Neural cell (in vitro differentiated cells): ENCODE results near the gene PLA2G2D. TPM values are rescaled to one million over a fixed set of nuclear protein-coding genes. Genes with fewer than 3 reads are reported as not detected.

ENCODE experiments used
- H2AFZ ChIP-seq: fragments of 200-600, 300-800 bp; sonication (generic), shearing (Covaris generic); 2 replicates; pipeline ENCODE4 v1.6.0; 2014; ENCODE audit warnings: low read depth, mild to moderate bottlenecking, antibody characterized with exemption, low read length, moderate library complexity
- H3F3A ChIP-seq: fragments of 200-600 bp; shearing (Covaris generic); 2 replicates; pipeline ENCODE4 v1.6.1; 2016; ENCODE audit warnings: mild to moderate bottlenecking, moderate library complexity, mixed read lengths, antibody characterized with exemption, low read length; ENCODE audit not compliant: insufficient read depth, poor library complexity, severe bottlenecking
- H3K27ac ChIP-seq: fragments of 200-600, 300-800 bp; sonication (generic), shearing (Covaris generic); 2 replicates; pipeline ENCODE4 v1.5.1; 2014; ENCODE audit warnings: mild to moderate bottlenecking, low read length, moderate library complexity
- H3K27me3 ChIP-seq: fragments of 300-800, 200-600 bp; sonication (generic), shearing (Covaris generic); 2 replicates; pipeline ENCODE4 v1.6.0; 2014; ENCODE audit warnings: mild to moderate bottlenecking, low read depth, low read length, moderate library complexity; ENCODE audit not compliant: insufficient read depth
- H3K36me3 ChIP-seq: fragments of 300-800, 200-600 bp; sonication (generic), shearing (Covaris generic); 2 replicates; pipeline ENCODE4 v1.5.1; 2014; ENCODE audit warnings: mild to moderate bottlenecking, antibody characterized with exemption, low read length, moderate library complexity; ENCODE audit not compliant: insufficient read depth
- H3K4me2 ChIP-seq: fragments of 300-800, 200-600 bp; sonication (generic), shearing (Covaris generic); 2 replicates; pipeline ENCODE4 v1.6.0; 2014; ENCODE audit warnings: mild to moderate bottlenecking, low read length
- H3K4me3 ChIP-seq: fragments of 300-800, 200-600 bp; sonication (generic), shearing (Covaris generic); 2 replicates; pipeline ENCODE4 v1.5.1; 2014; ENCODE audit warnings: mild to moderate bottlenecking, low read length, moderate library complexity
- H3K79me2 ChIP-seq: fragments of 200-600 bp; shearing (Covaris generic); replicated peaks from 2 replicates; pipeline ENCODE4 v1.6.0; 2014; ENCODE audit warnings: mild to moderate bottlenecking, low read length, moderate library complexity; ENCODE audit not compliant: insufficient read depth
- H3K9ac ChIP-seq: fragments of 300-800, 200-600 bp; sonication (generic), shearing (Covaris generic); 2 replicates; pipeline ENCODE4 v1.6.1; 2016; ENCODE audit warnings: mild to moderate bottlenecking, low read length, mixed read lengths
- H3K9me2 ChIP-seq: fragments of 200-600 bp; shearing (Covaris generic); 2 replicates; pipeline ENCODE4 v1.6.1; 2016; ENCODE audit warnings: mild to moderate bottlenecking, low read length, mixed read lengths; ENCODE audit not compliant: insufficient read depth
- H3K9me3 ChIP-seq: fragments of 200-600, 300-800 bp; sonication (generic), shearing (Covaris generic); 2 replicates; pipeline ENCODE4 v1.6.1; 2016; ENCODE audit warnings: mild to moderate bottlenecking, mixed run types, low read length, moderate library complexity, mixed read lengths
- H4K20me1 ChIP-seq: fragments of 200-600 bp; shearing (Covaris generic); 2 replicates; pipeline ENCODE4 v1.6.1; 2016; ENCODE audit warnings: mild to moderate bottlenecking, mixed run types; ENCODE audit not compliant: insufficient read depth
- CTCF ChIP-seq: fragments of 450-650 bp; IDR thresholded peaks from 2 replicates; pipeline ENCODE4 v1.5.1; 2014; ENCODE audit warnings: antibody characterized with exemption, mild to moderate bottlenecking, moderate library complexity; ENCODE audit not compliant: poor library complexity, severe bottlenecking
- EP300 ChIP-seq: fragments of 450-650 bp; conservative IDR thresholded peaks from 2 replicates; pipeline ENCODE4 v1.6.1; 2014; ENCODE audit warnings: antibody characterized with exemption, mild to moderate bottlenecking, moderate library complexity; ENCODE audit not compliant: poor library complexity, severe bottlenecking
- EZH2 ChIP-seq: fragments of 200-600, 300-800 bp; shearing (Covaris generic), sonication (generic); IDR thresholded peaks from 2 replicates; pipeline ENCODE4 v1.6.1; 2014; ENCODE audit warnings: antibody characterized with exemption, low read length, borderline replicate concordance, mild to moderate bottlenecking; ENCODE audit not compliant: insufficient read depth, poor library complexity, severe bottlenecking
- MXI1 ChIP-seq: fragments of 450-650 bp; conservative IDR thresholded peaks from 2 replicates; pipeline ENCODE4 v1.6.1; 2014; ENCODE audit warnings: antibody characterized with exemption, mild to moderate bottlenecking; ENCODE audit not compliant: poor library complexity, severe bottlenecking
- POLR2AphosphoS5 ChIP-seq: IDR thresholded peaks from 2 replicates; pipeline ENCODE4 v1.6.1; 2012
- RAD21 ChIP-seq: fragments of 450-650 bp; conservative IDR thresholded peaks from 2 replicates; pipeline ENCODE4 v1.6.1; 2014; ENCODE audit warnings: antibody characterized with exemption, mild to moderate bottlenecking, moderate library complexity
- REST ChIP-seq: IDR thresholded peaks from 2 replicates; pipeline ENCODE4 v1.6.1; 2012; ENCODE audit warnings: borderline replicate concordance
- SMC3 ChIP-seq: fragments of 450-650 bp; conservative IDR thresholded peaks from 2 replicates; pipeline ENCODE4 v1.6.1; 2014; ENCODE audit warnings: antibody characterized with exemption, mild to moderate bottlenecking, moderate library complexity; ENCODE audit not compliant: poor library complexity
- TAF1 ChIP-seq: IDR thresholded peaks from 2 replicates; pipeline ENCODE4 v1.6.1; 2012; ENCODE audit warnings: low read depth
- polyA plus RNA-seq: library from polyadenylated mRNA; depleted of rRNA; stranded (reverse); fragments of >200 nt; gene quantifications from 2 replicates; pipeline ENCODE4 v1.2.3, GENCODE V29; 2014

The PLA2G2D gene
- polyA plus RNA-seq, 1 donor from 2014 or later: not detected

- TF ChIP-seq REST: no peak
- TF ChIP-seq CTCF: no peak
- TF ChIP-seq POLR2AphosphoS5: no peak
- no peak for TF ChIP-seq EZH2
- TF ChIP-seq EP300: no peak
- no peak for TF ChIP-seq SMC3
- TF ChIP-seq MXI1: no peak
- TF ChIP-seq TAF1: no peak
- no peak for TF ChIP-seq RAD21
- H3K79me2 ChIP-seq: no peaks in the 10 kb centered on the region
- H4K20me1 ChIP-seq: no peaks in the 10 kb centered on the region
- no peak overlapping the region for H3K9ac ChIP-seq
- H2AFZ ChIP-seq: no peak overlapping the region
- no peaks in the 10 kb centered on the region for H3K36me3 ChIP-seq
- H3F3A ChIP-seq: no peaks in the 10 kb centered on the region
- no peaks in the 10 kb centered on the region for H3K9me3 ChIP-seq
- H3K27me3 ChIP-seq: no peaks in the 10 kb centered on the region
- H3K4me3 ChIP-seq: no peak overlapping the region
- H3K27ac ChIP-seq: no peak overlapping the region
- no peaks in the 10 kb centered on the region for H3K9me2 ChIP-seq
- no peak overlapping the region for H3K4me2 ChIP-seq
These were observed 22.8 kb upstream of the PLA2G2D start for GRCh38 chr1:20142001-20142710.

GRCh38 chr1:20141466-20141865 lies 22.1 kb upstream of the PLA2G2D start:
- H3K9me2 ChIP-seq: no peaks in the 10 kb centered on the region
- no peaks in the 10 kb centered on the region for H3K27me3 ChIP-seq
- TF ChIP-seq MXI1 (no peak), EZH2 (no peak), CTCF (no peak), RAD21 (no peak), REST (no peak), EP300 (no peak), SMC3 (no peak), POLR2AphosphoS5 (no peak), TAF1 (no peak)
- H3K79me2 ChIP-seq: no peaks in the 10 kb centered on the region
- H3F3A ChIP-seq: no peaks in the 10 kb centered on the region
- H2AFZ ChIP-seq: no peak overlapping the region
- H4K20me1 ChIP-seq: no peaks in the 10 kb centered on the region
- H3K9me3 ChIP-seq: no peaks in the 10 kb centered on the region
- no peak overlapping the region for H3K27ac ChIP-seq
- no peak overlapping the region for H3K4me3 ChIP-seq
- no peak overlapping the region for H3K9ac ChIP-seq
- H3K4me2 ChIP-seq: no peak overlapping the region
- no peaks in the 10 kb centered on the region for H3K36me3 ChIP-seq
